GM18507 (cell line): ENCODE measurements around the gene PLEKHN1.
"Not testable (repeated sequence)": the region's sequence is repeated elsewhere in the genome, so short reads cannot be mapped to it uniquely, and the experiment has no call there.

Experiments used
- DNase-seq: peaks from one replicate; pipeline ENCODE4 v3.0.0; 2011; ENCODE audit warnings: low read depth; ENCODE audit not compliant: insufficient read length; ENCODE audit errors: extremely low spot score
- FAIRE-seq: peaks from 2 replicates; lab custom pipeline; 2011; peaks lifted over from hg19 to GRCh38; lab: Jason Lieb, UNC

The PLEKHN1 gene

GRCh38 chr1:981955-982558 is 15.8 kb downstream of the PLEKHN1 start, which contains the start of gene PERM1:
Gene PERM1 (minus strand): TSS chr1:982093. CDS start chr1:981029, 1,064 bp downstream.
- FAIRE-seq: no peak

GRCh38 chr1:982765-983436 is 16.6 kb downstream of the PLEKHN1 start:
- DNase-seq (no peak), FAIRE-seq (no peak)

More at GRCh38 chr1:981955-982558, 15.8 kb downstream of the PLEKHN1 start, which contains the start of gene PERM1:
- no peak for DNase-seq

GRCh38 chr1:983798-984475 is 17.7 kb downstream of the PLEKHN1 start:
- DNase-seq (no peak), FAIRE-seq (no peak)

- no peak for DNase-seq
These were observed 18.2 kb downstream of the PLEKHN1 start for GRCh38 chr1:984476-984814.

GRCh38 chr1:985126-985525 is 18.8 kb downstream of the PLEKHN1 start:
- DNase-seq (no peak), FAIRE-seq (no peak)

More at GRCh38 chr1:984476-984814, 18.2 kb downstream of the PLEKHN1 start:
- no peak for FAIRE-seq

- not testable (repeated sequence) for FAIRE-seq, DNase-seq
These were observed 21.8 kb downstream of the PLEKHN1 start for GRCh38 chr1:988061-988460.

- not testable (repeated sequence) for FAIRE-seq, DNase-seq
These were observed 25.0 kb downstream of the PLEKHN1 start for GRCh38 chr1:991275-991674.

- FAIRE-seq (no peak), DNase-seq (no peak)
These were observed 25.6 kb downstream of the PLEKHN1 start for GRCh38 chr1:991895-992294.

GRCh38 chr1:992362-992761 is 26.1 kb downstream of the PLEKHN1 start:
- FAIRE-seq (peak; percentile 35), DNase-seq (no peak)

- FAIRE-seq (no peak), DNase-seq (no peak)
These were observed 27.2 kb downstream of the PLEKHN1 start for GRCh38 chr1:993379-993995.

GRCh38 chr1:994546-994945 is 28.3 kb downstream of the PLEKHN1 start:
- not testable (repeated sequence) for DNase-seq, FAIRE-seq

GRCh38 chr1:995665-996633 is 29.7 kb downstream of the PLEKHN1 start:
- FAIRE-seq: no peak

GRCh38 chr1:996851-997712 is 30.8 kb downstream of the PLEKHN1 start:
- DNase-seq: no peak
- no peak for FAIRE-seq

More at GRCh38 chr1:995665-996633, 29.7 kb downstream of the PLEKHN1 start:
- DNase-seq: no peak

GRCh38 chr1:997713-997992 is 31.4 kb downstream of the PLEKHN1 start:
- no peak for DNase-seq
- FAIRE-seq: no peak

GRCh38 chr1:997993-998744 is 31.9 kb downstream of the PLEKHN1 start:
- no peak for FAIRE-seq
- no peak for DNase-seq

- no peak for FAIRE-seq
- DNase-seq: no peak
These were observed 32.4 kb downstream of the PLEKHN1 start for GRCh38 chr1:998745-998994.

- FAIRE-seq: no peak
- DNase-seq: no peak
These were observed 32.9 kb downstream of the PLEKHN1 start for GRCh38 chr1:998995-999724.
